OCI-LY1 (cell line): Measurements from ENCODE around the gene PARL.

Experiments
- H2AFZ ChIP-seq: fragments of 200-600 bp; sonication (generic), shearing (Covaris generic); 2 replicates; pipeline ENCODE4 v1.6.0; 2014; ENCODE audit warnings: antibody characterized with exemption, mild to moderate bottlenecking, low read length
- H3F3A ChIP-seq: fragments of 200-600 bp; sonication (generic), shearing (Covaris generic); 2 replicates; pipeline ENCODE4 v1.6.0; 2014; ENCODE audit warnings: mild to moderate bottlenecking, antibody characterized with exemption, low read length, moderate library complexity; ENCODE audit not compliant: insufficient read depth
- H3K27ac ChIP-seq: fragments of 200-600 bp; sonication (generic); 2 replicates; pipeline ENCODE4 v1.5.1; 2014; ENCODE audit warnings: low read length, mixed run types, mild to moderate bottlenecking, low read depth; ENCODE audit not compliant: poor library complexity, severe bottlenecking
- H3K27me3 ChIP-seq: fragments of 200-600 bp; sonication (generic); 2 replicates; pipeline ENCODE4 v1.6.0; 2014; ENCODE audit warnings: antibody characterized with exemption, mild to moderate bottlenecking, low read length, moderate library complexity; ENCODE audit not compliant: insufficient read depth
- H3K36me3 ChIP-seq: fragments of 200-600 bp; sonication (generic); 2 replicates; pipeline ENCODE4 v1.6.1; 2014; ENCODE audit warnings: mild to moderate bottlenecking, antibody characterized with exemption, low read length, moderate library complexity, mixed read lengths; ENCODE audit not compliant: insufficient read depth
- H3K4me1 ChIP-seq: fragments of 200-600 bp; sonication (generic); 2 replicates; pipeline ENCODE4 v1.5.1; 2014; ENCODE audit warnings: mild to moderate bottlenecking, low read length, moderate library complexity; ENCODE audit not compliant: insufficient read depth, severe bottlenecking
- H3K4me2 ChIP-seq: fragments of 200-600 bp; sonication (generic), shearing (Covaris generic); 2 replicates; pipeline ENCODE4 v1.6.1; 2014; ENCODE audit warnings: low read length
- H3K4me3 ChIP-seq: fragments of 200-600 bp; sonication (generic); 2 replicates; pipeline ENCODE4 v1.5.1; 2014; ENCODE audit warnings: low read length, low read depth, mild to moderate bottlenecking, mixed read lengths; ENCODE audit not compliant: poor library complexity, severe bottlenecking
- H3K79me2 ChIP-seq: fragments of 200-600 bp; shearing (Covaris generic); 2 replicates; pipeline ENCODE4 v1.6.1; 2016; ENCODE audit warnings: mixed run types, low read length, mixed read lengths; ENCODE audit not compliant: insufficient read depth
- H3K9ac ChIP-seq: fragments of 200-600 bp; sonication (generic), shearing (Covaris generic); 2 replicates; pipeline ENCODE4 v1.6.1; 2014; ENCODE audit warnings: mild to moderate bottlenecking, low read length, mixed read lengths
- H3K9me2 ChIP-seq: fragments of 200-600 bp; sonication (generic), shearing (Covaris generic); 2 replicates; pipeline ENCODE4 v1.6.1; 2014; ENCODE audit warnings: low read depth, mild to moderate bottlenecking, low read length, mixed read lengths
- H3K9me3 ChIP-seq: fragments of 200-600 bp; shearing (Covaris generic); 2 replicates; pipeline ENCODE4 v1.6.1; 2014; ENCODE audit warnings: low read length, mixed read lengths
- H4K20me1 ChIP-seq: fragments of 200-600 bp; sonication (generic), shearing (Covaris generic); 2 replicates; pipeline ENCODE4 v1.6.0; 2016; ENCODE audit warnings: mild to moderate bottlenecking, low read length; ENCODE audit not compliant: insufficient read depth
- CTCF ChIP-seq: fragments of 200-600 bp; sonication (generic), shearing (Covaris generic); IDR thresholded peaks from 2 replicates; pipeline ENCODE4 v1.5.1; 2017; ENCODE audit warnings: mild to moderate bottlenecking, antibody characterized with exemption, low read length, moderate library complexity, mixed read lengths
- EZH2 ChIP-seq: fragments of 200-600 bp; sonication (generic), shearing (Covaris generic); IDR thresholded peaks from 2 replicates; pipeline ENCODE4 v1.8.0; 2017; ENCODE audit warnings: borderline replicate concordance, mixed run types, mild to moderate bottlenecking, antibody characterized with exemption, low read length, moderate library complexity, mixed read lengths

Gene PARL

GRCh38 chr3:183868796-183869195 lies 15.9 kb downstream of the PARL start:
- Histone ChIP-seq H3F3A (no peaks in the 10 kb centered on the region), H3K9me3 (no peaks in the 10 kb centered on the region), H3K4me2 (no peak overlapping the region), H3K36me3 (peaks cover 41% of the 10 kb centered on the region), H2AFZ (no peak overlapping the region), H3K9me2 (no peaks in the 10 kb centered on the region), H3K4me1 (no peaks in the 10 kb centered on the region), H3K27me3 (no peaks in the 10 kb centered on the region), H3K79me2 (peaks cover 45% of the 10 kb centered on the region), H3K9ac (no peak overlapping the region), H4K20me1 (0 out of 2 replicates have a peak, but pooled peaks cover 2% of the 10 kb centered on the region), H3K4me3 (no peak overlapping the region), H3K27ac (no peak overlapping the region)
- TF ChIP-seq CTCF (no peak), EZH2 (no peak)

- no peaks in the 10 kb centered on the region for H3K4me1 ChIP-seq
- peaks cover 95% of the 10 kb centered on the region for H3K36me3 ChIP-seq
- H3K27ac ChIP-seq, result no peak overlapping the region
Observed at GRCh38 chr3:183862610-183863009, 22.1 kb downstream of the PARL start.

GRCh38 chr3:183857863-183858262 lies 26.8 kb downstream of the PARL start:
- Histone ChIP-seq H3K9me3 (no peaks in the 10 kb centered on the region), H3K4me2 (no peak overlapping the region), H3K9ac (no peak overlapping the region), H3K27me3 (no peaks in the 10 kb centered on the region), H3K9me2 (no peaks in the 10 kb centered on the region), H3K4me3 (no peak overlapping the region), H3K4me1 (no peaks in the 10 kb centered on the region), H2AFZ (no peak overlapping the region), H3K27ac (no peak overlapping the region), H3F3A (no peaks in the 10 kb centered on the region), H3K79me2 (no peaks in the 10 kb centered on the region), H4K20me1 (no peaks in the 10 kb centered on the region), H3K36me3 (peaks cover 89% of the 10 kb centered on the region)
- no peak for TF ChIP-seq CTCF
- no peak for TF ChIP-seq EZH2

More at GRCh38 chr3:183862610-183863009, 22.1 kb downstream of the PARL start:
- no peak overlapping the region for H3K4me3 ChIP-seq
- TF ChIP-seq CTCF (no peak), EZH2 (no peak)
- no peak overlapping the region for H2AFZ ChIP-seq
- no peaks in the 10 kb centered on the region for H3K9me3 ChIP-seq
- H4K20me1 ChIP-seq, result no peaks in the 10 kb centered on the region
- H3F3A ChIP-seq, result no peaks in the 10 kb centered on the region
- no peaks in the 10 kb centered on the region for H3K27me3 ChIP-seq
- H3K4me2 ChIP-seq, result no peak overlapping the region
- no peaks in the 10 kb centered on the region for H3K79me2 ChIP-seq
- no peaks in the 10 kb centered on the region for H3K9me2 ChIP-seq
- no peak overlapping the region for H3K9ac ChIP-seq
